H1 (cell line): ENCODE measurements around the gene GPBP1. TPM values are rescaled to one million over a fixed set of nuclear protein-coding genes. Genes with fewer than 3 reads are reported as not detected.
A peak's percentile ranks its signal among the peaks of the same experiment; 100 is the strongest.

Experiments used
- CTCF ChIA-PET: fragments of 300-600 bp; sonication (Branson Sonifier 250); formaldehyde crosslinking; loops from one replicate; lab custom pipeline; 2021; ENCODE audit not compliant: partially characterized antibody; lab: Charles Lee
- POLR2A ChIA-PET: fragments of 300-600 bp; sonication (Branson Sonifier 250); formaldehyde crosslinking; loops from one replicate; lab custom pipeline; 2021; ENCODE audit warnings: inconsistent platforms; ENCODE audit not compliant: partially characterized antibody; lab: Charles Lee
- DNase-seq, 2 experiments: peaks; one replicate each; pipeline versions ENCODE4 v3.0.0 to v3.0.0-alpha.2; 2010 to 2022; ENCODE audit warnings: low spot score in 2 of 2, low read depth in 1 of 2, mixed read lengths in 1 of 2
- FAIRE-seq: peaks from 2 replicates; lab custom pipeline; 2011; peaks lifted over from hg19 to GRCh38; lab: Jason Lieb, UNC
- H2AFZ ChIP-seq: 2 replicates; pipeline ENCODE4 v1.8.1; 2012; ENCODE audit warnings: low read length, inconsistent platforms
- H2AK5ac ChIP-seq: 2 replicates; pipeline ENCODE4 v1.6.1; 2013; ENCODE audit warnings: low read depth, low read length
- H2BK120ac ChIP-seq: replicated peaks from 2 replicates; pipeline ENCODE3; 2013; ENCODE audit warnings: low read depth, low read length, inconsistent platforms
- H2BK12ac ChIP-seq: 2 replicates; pipeline ENCODE4 v1.6.1; 2013; ENCODE audit warnings: low read depth, low read length
- H2BK15ac ChIP-seq: 2 replicates; pipeline ENCODE4 v1.6.1; 2013; ENCODE audit warnings: low read length
- H2BK20ac ChIP-seq: 2 replicates; pipeline ENCODE4 v1.6.1; 2013; ENCODE audit warnings: low read length
- H2BK5ac ChIP-seq: 2 replicates; pipeline ENCODE4 v1.6.1; 2013; ENCODE audit warnings: low read depth, low read length
- H3K14ac ChIP-seq: 2 replicates; pipeline ENCODE4 v1.6.1; 2013; ENCODE audit warnings: inconsistent platforms; ENCODE audit not compliant: insufficient read length
- H3K18ac ChIP-seq: 2 replicates; pipeline ENCODE4 v1.6.1; 2013; ENCODE audit warnings: low read length; ENCODE audit errors: extremely low read depth
- H3K23ac ChIP-seq: 2 replicates; pipeline ENCODE4 v1.6.1; 2013; ENCODE audit warnings: inconsistent platforms; ENCODE audit not compliant: insufficient read length
- H3K23me2 ChIP-seq: 2 replicates; pipeline ENCODE4 v1.6.1; 2013; ENCODE audit warnings: low read depth, low read length
- H3K27ac ChIP-seq: 2 replicates; pipeline ENCODE4 v1.6.1; 2011; ENCODE audit warnings: low read depth, low read length, inconsistent platforms
- H3K27me3 ChIP-seq, 4 experiments: replicated peaks in 1 of 4; 1 replicate in 1 of 4; 2 replicates in 3 of 4; pipeline versions ENCODE4 v1.6.1 to v1.8.1; 2011 to 2013; ENCODE audit warnings: low read length in 3 of 4, mild to moderate bottlenecking in 3 of 4, inconsistent platforms in 2 of 4, mixed read lengths in 2 of 4, moderate library complexity in 1 of 4; ENCODE audit not compliant: control insufficient read depth in 3 of 4, insufficient read depth in 3 of 4; ENCODE audit errors: extremely low read depth in 1 of 4
- H3K36me3 ChIP-seq, 4 experiments: 2 replicates each; pipeline versions ENCODE4 v1.6.1 to v1.8.1; 2011 to 2013; ENCODE audit warnings: mild to moderate bottlenecking in 4 of 4, low read length in 3 of 4, moderate library complexity in 2 of 4, control low read depth in 1 of 4, inconsistent platforms in 1 of 4; ENCODE audit not compliant: insufficient read depth in 4 of 4, control insufficient read depth in 2 of 4
- H3K4ac ChIP-seq: replicated peaks from 2 replicates; pipeline ENCODE3; 2013; ENCODE audit warnings: low read length, low read depth, mixed read lengths, inconsistent platforms; ENCODE audit not compliant: insufficient read length
- H3K4me1 ChIP-seq, 4 experiments: replicated peaks in 1 of 4; 1 replicate in 1 of 4; 2 replicates in 3 of 4; pipeline versions ENCODE4 v1.6.1 to v1.8.1; 2011 to 2013; ENCODE audit warnings: low read length in 3 of 4, inconsistent platforms in 2 of 4, mixed read lengths in 1 of 4; ENCODE audit not compliant: insufficient read depth in 4 of 4, control insufficient read depth in 3 of 4
- H3K4me2 ChIP-seq, 2 experiments: 2 replicates each; pipeline versions ENCODE4 v1.6.1 to v1.8.1; 2011 to 2013; ENCODE audit warnings: low read depth in 2 of 2, low read length in 2 of 2, control low read depth in 1 of 2, inconsistent platforms in 1 of 2, mild to moderate bottlenecking in 1 of 2; ENCODE audit not compliant: insufficient read depth in 1 of 2
- H3K4me3 ChIP-seq, 4 experiments: fragments of 200-600, 300-600 bp in 1 of 4; sonication (generic), shearing (Covaris generic), sonication (Bioruptor Twin) in 1 of 4; 2 replicates each; pipeline versions ENCODE4 v1.5.1 to v1.8.1; 2011 to 2016; ENCODE audit warnings: low read length in 4 of 4, low read depth in 3 of 4, control low read depth in 2 of 4, inconsistent platforms in 2 of 4, mild to moderate bottlenecking in 2 of 4, mixed read lengths in 1 of 4, moderate library complexity in 1 of 4; ENCODE audit not compliant: insufficient read depth in 2 of 4; ENCODE audit errors: extremely low read depth in 1 of 4
- H3K56ac ChIP-seq: replicated peaks from 2 replicates; pipeline ENCODE3; 2013; ENCODE audit warnings: low read depth, mild to moderate bottlenecking, mixed read lengths, low read length, inconsistent platforms; ENCODE audit not compliant: insufficient read length
- H3K79me1 ChIP-seq: 2 replicates; pipeline ENCODE4 v1.6.1; 2013; ENCODE audit warnings: low read depth, low read length, control low read depth
- H3K79me2 ChIP-seq, 2 experiments: 2 replicates each; pipeline versions ENCODE4 v1.6.1 to v1.8.1; 2012 to 2013; ENCODE audit warnings: low read length in 2 of 2, mild to moderate bottlenecking in 2 of 2, inconsistent platforms in 1 of 2; ENCODE audit not compliant: insufficient read depth in 2 of 2, control insufficient read depth in 1 of 2
- H3K9ac ChIP-seq, 4 experiments: replicated peaks in 1 of 4; 1 replicate in 1 of 4; 2 replicates in 3 of 4; pipeline versions ENCODE4 v1.6.1 to v1.8.1; 2011 to 2013; ENCODE audit warnings: low read depth in 3 of 4, low read length in 3 of 4, control low read depth in 2 of 4, mild to moderate bottlenecking in 2 of 4, moderate library complexity in 2 of 4, inconsistent platforms in 1 of 4; ENCODE audit errors: extremely low read depth in 1 of 4
- H3K9me3 ChIP-seq, 2 experiments: 2 replicates each; pipeline versions ENCODE4 v1.6.1 to v1.8.1; 2012 to 2013; ENCODE audit warnings: mild to moderate bottlenecking in 2 of 2, moderate library complexity in 2 of 2, control low read depth in 1 of 2, inconsistent platforms in 1 of 2, low read depth in 1 of 2, low read length in 1 of 2, mixed read lengths in 1 of 2; ENCODE audit not compliant: insufficient read depth in 2 of 2
- H4K20me1 ChIP-seq, 2 experiments: replicated peaks in 1 of 2; 2 replicates each; pipeline versions ENCODE3 to v1.8.1; 2011 to 2013; ENCODE audit warnings: inconsistent platforms in 2 of 2, low read length in 2 of 2, mild to moderate bottlenecking in 1 of 2; ENCODE audit not compliant: insufficient read depth in 2 of 2, control insufficient read depth in 1 of 2
- H4K5ac ChIP-seq: 2 replicates; pipeline ENCODE4 v1.6.1; 2013; ENCODE audit warnings: low read length, low read depth, mixed read lengths, inconsistent platforms; ENCODE audit not compliant: insufficient read length
- H4K8ac ChIP-seq: 2 replicates; pipeline ENCODE4 v1.8.0; 2013; ENCODE audit warnings: mild to moderate bottlenecking, moderate library complexity, low read length, inconsistent platforms; ENCODE audit not compliant: insufficient read depth; ENCODE audit errors: extremely low read depth
- H4K91ac ChIP-seq: replicated peaks from 2 replicates; pipeline ENCODE3; 2013; ENCODE audit warnings: low read length, mixed read lengths, inconsistent platforms; ENCODE audit not compliant: insufficient read length
- BRCA1 ChIP-seq: IDR thresholded peaks from 2 replicates; pipeline ENCODE4 v1.6.1; 2012; ENCODE audit warnings: low read depth, low read length, improper control_type of control experiment
- CHD1 ChIP-seq: IDR thresholded peaks from 2 replicates; pipeline ENCODE4 v1.6.1; 2012; ENCODE audit warnings: low read depth, low read length, improper control_type of control experiment
- CHD2 ChIP-seq: IDR thresholded peaks from 2 replicates; pipeline ENCODE4 v1.6.1; 2012; ENCODE audit warnings: low read length, improper control_type of control experiment
- CREB1 ChIP-seq: IDR thresholded peaks from 2 replicates; pipeline ENCODE4 v1.6.1; 2012; ENCODE audit warnings: inconsistent platforms
- EP300 ChIP-seq, 2 experiments: IDR thresholded peaks; 1 replicate in 1 of 2; 2 replicates in 1 of 2; pipeline ENCODE4 v1.6.1; 2011 to 2012; ENCODE audit warnings: low read depth in 2 of 2, low read length in 2 of 2, mild to moderate bottlenecking in 2 of 2, borderline replicate concordance in 1 of 2, inconsistent platforms in 1 of 2, moderate library complexity in 1 of 2
- FOSL1 ChIP-seq: IDR thresholded peaks from 2 replicates; pipeline ENCODE4 v1.6.1; 2011; ENCODE audit warnings: mild to moderate bottlenecking, low read depth, low read length, moderate library complexity; ENCODE audit not compliant: insufficient read depth
- GABPA ChIP-seq: IDR thresholded peaks from 2 replicates; pipeline ENCODE4 v1.6.1; 2011; ENCODE audit warnings: mild to moderate bottlenecking, low read length, moderate library complexity, borderline replicate concordance; ENCODE audit not compliant: insufficient read depth
- HDAC2 ChIP-seq, 2 experiments: fragments of 300-600 bp in 1 of 2; sonication (generic) in 1 of 2; IDR thresholded peaks; 2 replicates each; pipeline ENCODE4 v1.6.1; 2011 to 2012; ENCODE audit warnings: low read depth in 2 of 2, low read length in 2 of 2, mild to moderate bottlenecking in 2 of 2, moderate library complexity in 2 of 2, borderline replicate concordance in 1 of 2, inconsistent platforms in 1 of 2
- HDAC6 ChIP-seq: IDR thresholded peaks from one replicate; pipeline ENCODE4 v1.7.1; 2012; ENCODE audit warnings: low read depth, mild to moderate bottlenecking, inconsistent platforms, low read length, moderate library complexity
- KDM1A ChIP-seq: fragments of 200-600, 300-600 bp; sonication (generic); IDR thresholded peaks from 2 replicates; pipeline ENCODE4 v1.7.1; 2016; ENCODE audit warnings: mild to moderate bottlenecking, low read length, borderline replicate concordance
- POLR2AphosphoS5 ChIP-seq: IDR thresholded peaks from 2 replicates; pipeline ENCODE4 v1.6.1; 2011; ENCODE audit warnings: low read depth, low read length
- RXRA ChIP-seq: IDR thresholded peaks from 2 replicates; pipeline ENCODE4 v1.6.1; 2011; ENCODE audit warnings: low read depth, mild to moderate bottlenecking, low read length, moderate library complexity; ENCODE audit not compliant: insufficient read depth
- TBP ChIP-seq: IDR thresholded peaks from 2 replicates; pipeline ENCODE4 v1.6.1; 2011; ENCODE audit warnings: low read depth, low read length, improper control_type of control experiment
- YY1 ChIP-seq: IDR thresholded peaks from 2 replicates; pipeline ENCODE4 v1.6.1; 2011; ENCODE audit warnings: low read depth, mild to moderate bottlenecking, low read length
- ZNF274 ChIP-seq: IDR thresholded peaks from 2 replicates; pipeline ENCODE4 v1.7.0; 2012; ENCODE audit warnings: low read length, borderline replicate concordance; ENCODE audit errors: extremely low read depth
- WGBS, 2 experiments: shearing (Covaris generic) in 1 of 2; methylation state at CpG; one replicate each; pipeline versions ENCODE4 v1.1.6 to v1.1.7; 2013 to 2015; ENCODE audit warnings: low lambda C conversion rate in 2 of 2, mixed read lengths in 2 of 2, inconsistent platforms in 1 of 2, low coverage in 1 of 2, missing lambda C conversion rate in 1 of 2; ENCODE audit not compliant: insufficient replicate concordance in 2 of 2, insufficient coverage in 1 of 2, insufficient read length in 1 of 2; ENCODE audit errors: extremely low coverage in 1 of 2, missing lambda C conversion rate in 1 of 2; 5-methylcytosine and 5-hydroxymethylcytosine counted together
- polyA plus RNA-seq, 7 experiments: library from polyadenylated mRNA; depleted of rRNA in 3 of 7; stranded (reverse) in 5 of 7; unstranded in 2 of 7; fragments of >200 nt in 5 of 7; fragments of 200-250 nt in 2 of 7; gene quantifications; 1 replicate in 5 of 7; 2 replicates in 1 of 7; 4 replicates in 1 of 7; pipeline versions ENCODE4 v1.2.1 to v1.2.3, GENCODE V29; 2011 to 2013; ENCODE audit warnings: missing spikeins in 2 of 7, mixed read lengths in 2 of 7
- total RNA-seq: library from RNA; stranded (reverse); fragmentation: NEBNext Ultra II Directional; extraction: Animal tissue kit (Norgen Biotek cat#: 25700); gene quantifications from 2 replicates; pipeline ENCODE4 v1.2.1, GENCODE V29; 2021

The GPBP1 gene
- total and polyA plus RNA-seq, 2 of the 8 experiments (the other 6 are each of a cell fraction or from before 2014, with no cell fraction given), result 29.2 to 108 TPM

GRCh38 chr5:57185313-57185712 lies 11.5 kb downstream of the GPBP1 start:
- no peak overlapping the region for H2BK15ac ChIP-seq
- H3K27me3 ChIP-seq, result no peaks in the 10 kb centered on the region
- ChIA-PET POLR2A (interaction anchor here (2.0 kb wide), 1 partner anchor 10 kb away, joined by 9 read pairs; no protein-coding TSS in a partner anchor), CTCF (no interaction called here)
- H3K4me1 ChIP-seq, result peaks cover 0 to 12% (median 8%) of the 10 kb centered on the region in 4 experiments; a peak in 5 of 7 replicates
- H4K8ac ChIP-seq, result no peak overlapping the region; the same call in 1 of the 2 replicates
- no peak overlapping the region for H4K91ac ChIP-seq
- no peak overlapping the region for H3K23ac ChIP-seq
- no peak overlapping the region for H3K27ac ChIP-seq
- FAIRE-seq (no peak), DNase-seq (no peak)
- no peak overlapping the region for H4K5ac ChIP-seq
- no peak overlapping the region for H2BK12ac ChIP-seq
- H3K9ac ChIP-seq, result no peak overlapping the region
- no peak overlapping the region for H3K14ac ChIP-seq
- H3K4ac ChIP-seq, result no peak overlapping the region
- no peak overlapping the region for H3K4me3 ChIP-seq
- peaks cover 0 to 8% (median 0%) of the 10 kb centered on the region in 4 experiments; a peak in 2 of 8 replicates for H3K36me3 ChIP-seq
- no peak overlapping the region for H2BK120ac ChIP-seq
- no peak overlapping the region for H3K56ac ChIP-seq
- H2AFZ ChIP-seq, result no peak overlapping the region
- TF ChIP-seq KDM1A (no peak), HDAC6 (no peak), FOSL1 (no peak), HDAC2 (IDR thresholded peaks at IDR 0.05; ENCODE audit: borderline replicate concordance in 1 of 2, low read depth in 2 of 2, low read length in 2 of 2) (no peak), CREB1 (no peak), CHD2 (no peak), POLR2AphosphoS5 (no peak), BRCA1 (no peak), EP300 (IDR thresholded peaks at IDR 0.05; ENCODE audit: borderline replicate concordance in 1 of 2, low read depth in 2 of 2, low read length in 2 of 2) (no peak), YY1 (no peak), CHD1 (no peak), TBP (no peak), RXRA (no peak), GABPA (no peak), ZNF274 (no peak)
- H2AK5ac ChIP-seq, result no peak overlapping the region
- WGBS, 2 experiments, result 86% methylated on average over 9 of the region's 9 CpGs; no CpG with 5 or more reads in 1 of the 2 experiments
- no peaks in the 10 kb centered on the region for H3K9me3 ChIP-seq
- H3K79me2 ChIP-seq, result peaks cover 88 to 100% of the 10 kb centered on the region in 2 experiments
- peaks cover 29 to 45% of the 10 kb centered on the region in 2 experiments for H4K20me1 ChIP-seq
- H3K18ac ChIP-seq, result no peak overlapping the region
- peak overlapping the region in 1 of 2 experiments; percentile 12; a peak in 1 of 4 replicates for H3K4me2 ChIP-seq
- H3K23me2 ChIP-seq, result no peaks in the 10 kb centered on the region
- no peaks in the 10 kb centered on the region; the same call in 1 of the 2 replicates for H3K79me1 ChIP-seq
- H2BK5ac ChIP-seq, result no peak overlapping the region
- H2BK20ac ChIP-seq, result no peak overlapping the region
